Transverse colon (tissue), 4 donors: ENCODE measurements around the gene SLC25A29. TPM values are rescaled to one million over a fixed set of nuclear protein-coding genes. Genes with fewer than 3 reads are reported as not detected.
A peak's percentile ranks its signal among the peaks of the same experiment; 100 is the strongest.
"Not testable (repeated sequence)": the region's sequence is repeated elsewhere in the genome, so short reads cannot be mapped to it uniquely, and the experiment has no call there.

Experiments used
- DNase-seq: peaks from one replicate; pipeline ENCODE4 v3.0.0-alpha.2; 2019
- H3K27ac ChIP-seq, 4 donors: fragments of 200-600 bp; sonication (generic); 2 replicates each; pipeline ENCODE4 v1.5.1; 2016 to 2018; ENCODE audit warnings: inconsistent platforms in 4 of 4
- H3K27me3 ChIP-seq: fragments of 200-600 bp; sonication (generic); 2 replicates; pipeline ENCODE4 v1.5.1; 2017; ENCODE audit warnings: inconsistent platforms
- H3K36me3 ChIP-seq, 4 donors: fragments of 200-600 bp; sonication (generic); 2 replicates each; pipeline ENCODE4 v1.5.1; 2017 to 2019; ENCODE audit warnings: inconsistent platforms in 4 of 4
- H3K4me1 ChIP-seq, 4 donors: fragments of 200-600 bp; sonication (generic); 2 replicates each; pipeline ENCODE4 v1.5.1; 2017 to 2020; ENCODE audit warnings: inconsistent platforms in 4 of 4
- H3K4me3 ChIP-seq, 4 donors: fragments of 200-600 bp; sonication (generic); 1 replicate in 1 of 4; 2 replicates in 3 of 4; pipeline versions ENCODE4 v1.5.1 to v1.6.1; 2017 to 2019; ENCODE audit warnings: inconsistent platforms in 4 of 4
- H3K9me3 ChIP-seq, 2 donors: fragments of 200-600 bp; sonication (generic); 2 replicates each; pipeline ENCODE4 v1.5.1; 2017 to 2019; ENCODE audit warnings: inconsistent platforms in 2 of 2
- EP300 ChIP-seq: sonication (generic); formaldehyde crosslinking; IDR thresholded peaks from one replicate; pipeline ENCODE4 v1.6.1; 2017; ENCODE audit warnings: antibody characterized with exemption, low read depth
- POLR2A ChIP-seq: fragments of 450-650 bp; IDR thresholded peaks from one replicate; pipeline ENCODE4 v1.6.1; 2016; ENCODE audit warnings: antibody characterized with exemption, mild to moderate bottlenecking, moderate library complexity
- POLR2AphosphoS5 ChIP-seq, 3 donors: sonication (generic); formaldehyde crosslinking; IDR thresholded peaks; one replicate each; pipeline ENCODE4 v1.6.1; 2016; ENCODE audit warnings: antibody characterized with exemption in 3 of 3
- WGBS, 2 donors: methylation state at CpG; one replicate each; pipeline ENCODE4 v1.1.5; 2018; ENCODE audit warnings: low coverage in 1 of 2; 5-methylcytosine and 5-hydroxymethylcytosine counted together
- in situ Hi-C, 4 donors: fragments of 200-750 bp; cut with MboI; loops; one replicate each; pipeline versions ENCODE4 v1.15.0 to v1.15.1; 2017; ENCODE audit warnings: low sequenced_read_pairs in 3 of 4, low pct_ligation_motif_present in 1 of 4, low pct_unique_long_range_greater_than_20kb in 1 of 4
- intact Hi-C: fragments of 100-400 bp; cut with DNase I; formaldehyde crosslinking; loops from one replicate; pipeline ENCODE4 v1.15.1; 2023; ENCODE audit warnings: low total_unique reads
- total RNA-seq, 4 donors: library from RNA; depleted of rRNA; stranded (reverse); fragments of >200 nt; gene quantifications; one replicate each; pipeline ENCODE4 v1.1.0, GENCODE V29; 2016
- TF ChIP-seq, protein P1 (sequence below), 5 experiments: fragments of 200-600 bp in 3 of 5; fragments of 450-650 bp in 2 of 5; sonication (generic) in 3 of 5; IDR thresholded peaks; 1 replicate in 2 of 5; 2 replicates in 3 of 5; pipeline ENCODE4 v1.5.1; 2016 to 2017; ENCODE audit warnings: antibody characterized with exemption in 5 of 5, inconsistent platforms in 3 of 5, mild to moderate bottlenecking in 2 of 5, moderate library complexity in 1 of 5

SLC25A29 gene
- total RNA-seq, 4 donors from 2014 or later, result 16.8 to 62.7 (median 19.7) TPM

DNA sequence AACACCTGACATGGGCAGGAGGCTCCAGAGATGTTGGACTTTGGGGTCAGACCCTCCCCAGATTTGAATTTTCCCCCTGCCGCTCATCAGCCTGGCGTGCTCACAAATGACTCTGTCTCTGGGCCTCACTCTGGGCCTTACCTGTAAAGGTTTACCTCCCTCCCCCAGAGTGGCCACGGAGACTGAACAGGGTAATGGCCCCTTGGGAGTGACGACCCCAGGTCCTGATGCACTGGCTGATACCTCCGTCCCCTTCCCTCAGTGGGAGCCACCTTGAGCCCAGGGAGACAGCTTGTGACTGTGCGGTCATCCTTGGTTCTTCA, 7.0 kb downstream of the SLC25A29 start:
- peaks cover 13 to 32% (median 16%) of the 10 kb centered on the region in 4 donors for H3K4me1 ChIP-seq
- in situ Hi-C loops, result no loop called here

DNA sequence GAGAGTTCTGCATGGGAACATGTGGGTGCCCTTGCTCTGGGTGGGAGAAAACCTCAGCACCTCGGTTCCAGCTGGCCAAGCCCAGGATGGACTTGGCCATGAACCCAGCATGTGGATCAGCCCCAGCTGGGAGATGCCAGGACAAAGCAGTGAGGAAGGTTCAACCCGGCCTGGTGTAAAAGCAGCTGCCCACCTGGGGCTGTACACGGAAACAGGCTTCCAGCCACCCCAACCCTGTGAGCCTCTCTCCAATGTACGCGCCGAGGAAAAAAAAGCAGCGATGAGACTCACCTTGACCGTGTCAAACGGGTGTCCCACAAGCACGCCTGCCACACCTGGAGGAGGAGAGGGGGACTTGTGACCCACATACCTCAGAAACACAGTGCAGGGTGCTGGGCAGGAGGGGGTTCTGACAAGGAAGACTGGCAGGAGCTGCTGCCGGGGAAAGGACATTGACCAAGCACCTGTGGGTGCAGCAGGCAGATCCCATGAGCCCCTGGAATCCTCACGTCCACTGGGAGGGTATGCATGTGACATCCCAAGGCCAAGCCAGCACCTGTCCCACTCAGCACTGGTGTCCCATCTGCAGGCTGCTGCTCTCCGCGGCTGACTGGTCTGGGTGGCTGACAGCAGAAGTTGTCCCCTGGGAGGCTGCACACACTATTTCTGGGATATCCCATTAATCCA, 7.5 kb downstream of the SLC25A29 start:
- no peak for DNase-seq
- 87% methylated on average over 14 of the region's 14 CpGs; no CpG with 5 or more reads in 1 of the 2 donors for WGBS, 2 donors
- TF ChIP-seq POLR2A (no peak), EP300 (no peak), POLR2AphosphoS5 (IDR thresholded peaks at IDR 0.05) (no peak)
- TF ChIP-seq, protein P1, sequence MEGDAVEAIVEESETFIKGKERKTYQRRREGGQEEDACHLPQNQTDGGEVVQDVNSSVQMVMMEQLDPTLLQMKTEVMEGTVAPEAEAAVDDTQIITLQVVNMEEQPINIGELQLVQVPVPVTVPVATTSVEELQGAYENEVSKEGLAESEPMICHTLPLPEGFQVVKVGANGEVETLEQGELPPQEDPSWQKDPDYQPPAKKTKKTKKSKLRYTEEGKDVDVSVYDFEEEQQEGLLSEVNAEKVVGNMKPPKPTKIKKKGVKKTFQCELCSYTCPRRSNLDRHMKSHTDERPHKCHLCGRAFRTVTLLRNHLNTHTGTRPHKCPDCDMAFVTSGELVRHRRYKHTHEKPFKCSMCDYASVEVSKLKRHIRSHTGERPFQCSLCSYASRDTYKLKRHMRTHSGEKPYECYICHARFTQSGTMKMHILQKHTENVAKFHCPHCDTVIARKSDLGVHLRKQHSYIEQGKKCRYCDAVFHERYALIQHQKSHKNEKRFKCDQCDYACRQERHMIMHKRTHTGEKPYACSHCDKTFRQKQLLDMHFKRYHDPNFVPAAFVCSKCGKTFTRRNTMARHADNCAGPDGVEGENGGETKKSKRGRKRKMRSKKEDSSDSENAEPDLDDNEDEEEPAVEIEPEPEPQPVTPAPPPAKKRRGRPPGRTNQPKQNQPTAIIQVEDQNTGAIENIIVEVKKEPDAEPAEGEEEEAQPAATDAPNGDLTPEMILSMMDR (IDR thresholded peaks at IDR 0.05), result no peak
- H3K9me3 ChIP-seq, result no peaks in the 10 kb centered on the region
- no peaks in the 10 kb centered on the region for H3K27me3 ChIP-seq
- H3K27ac ChIP-seq, result peak overlapping the region in 2 of 4 donors; percentile 78 to 87
- no peak overlapping the region for H3K4me3 ChIP-seq
- peaks cover 10 to 29% (median 16%) of the 10 kb centered on the region in 4 donors for H3K4me1 ChIP-seq
- in situ Hi-C loops (no loop called here), intact Hi-C loops (no loop called here)
- H3K36me3 ChIP-seq, result no peaks in the 10 kb centered on the region

More for the DNA sequence above, 7.0 kb downstream of the SLC25A29 start:
- TF ChIP-seq, protein P1 (IDR thresholded peaks at IDR 0.05), result no peak
- TF ChIP-seq POLR2A (no peak), POLR2AphosphoS5 (IDR thresholded peaks at IDR 0.05) (no peak), EP300 (no peak)
- no peaks in the 10 kb centered on the region for H3K9me3 ChIP-seq
- H3K36me3 ChIP-seq, result no peaks in the 10 kb centered on the region
- no peaks in the 10 kb centered on the region for H3K27me3 ChIP-seq
- WGBS, 2 donors, result 83 to 88% methylated on average over 2 to 6 of the region's 6 CpGs
- H3K4me3 ChIP-seq, result no peak overlapping the region
- no peak overlapping the region for H3K27ac ChIP-seq
- DNase-seq, result no peak
- intact Hi-C loops, result no loop called here

DNA sequence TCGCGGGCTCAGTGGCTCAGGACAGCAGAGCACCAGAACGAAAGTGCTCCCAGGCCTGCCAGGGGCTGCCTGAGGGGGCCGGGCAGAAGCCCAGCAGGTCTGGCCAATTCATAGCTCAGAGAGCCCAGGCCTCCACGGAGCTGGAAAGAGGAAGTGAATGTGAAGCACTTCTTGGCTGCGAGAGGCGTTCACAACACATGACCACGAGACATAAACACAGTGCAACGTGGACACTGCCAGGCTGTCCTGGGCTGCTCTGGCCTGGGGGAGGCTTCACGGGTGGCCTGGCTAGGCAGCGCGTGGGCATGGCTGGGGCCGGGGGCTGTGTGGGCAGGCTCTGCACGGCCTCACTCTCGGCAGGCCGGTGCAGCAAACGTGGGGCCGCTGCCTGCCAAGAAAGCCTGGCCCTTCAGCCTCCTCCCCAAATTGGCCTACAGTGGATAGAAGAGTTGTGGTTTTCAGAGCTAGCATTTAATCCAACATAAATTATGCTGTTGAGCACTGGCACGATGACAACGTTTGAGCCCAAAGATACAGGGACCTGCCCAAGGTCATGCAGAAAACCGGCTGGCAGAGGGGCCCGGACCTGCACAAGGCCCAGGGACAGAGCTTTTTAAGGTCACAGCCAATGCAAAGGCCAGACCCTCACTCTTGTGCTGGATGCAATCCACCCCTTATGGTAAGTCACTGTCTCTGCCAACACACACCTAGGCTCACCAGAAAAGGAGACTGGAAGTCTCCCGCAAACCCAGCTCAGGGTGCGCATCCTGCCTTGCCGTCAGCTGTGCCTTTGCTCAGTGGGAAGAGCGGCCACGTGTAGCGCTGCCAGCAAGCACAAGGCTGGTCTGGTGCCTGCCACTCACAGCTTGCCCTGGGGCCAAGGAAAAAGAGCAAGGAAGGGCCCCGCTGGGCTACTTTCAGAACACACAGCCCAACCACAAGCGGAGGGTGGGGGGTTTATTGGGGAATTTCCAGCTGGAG, 8.6 kb downstream of the SLC25A29 start:
- H3K27me3 ChIP-seq, result no peaks in the 10 kb centered on the region
- peak; percentile 72 for DNase-seq
- WGBS, 2 donors, result 35 to 53% methylated on average over 3 to 21 of the region's 30 CpGs
- in situ Hi-C loops, result no loop called here
- H3K9me3 ChIP-seq, result no peaks in the 10 kb centered on the region
- TF ChIP-seq POLR2AphosphoS5 (IDR thresholded peaks at IDR 0.05), result peak; percentile 30 to 42 (median 39)
- no peak for TF ChIP-seq EP300
- TF ChIP-seq, protein P1 (IDR thresholded peaks at IDR 0.05), result no peak
- no peak for TF ChIP-seq POLR2A
- H3K4me1 ChIP-seq, result peaks cover 10 to 21% (median 16%) of the 10 kb centered on the region in 4 donors
- intact Hi-C loops, result no loop called here
- H3K36me3 ChIP-seq, result no peaks in the 10 kb centered on the region
- peak overlapping the region; percentile 67 to 87 (median 75) for H3K27ac ChIP-seq
- no peak overlapping the region for H3K4me3 ChIP-seq

DNA sequence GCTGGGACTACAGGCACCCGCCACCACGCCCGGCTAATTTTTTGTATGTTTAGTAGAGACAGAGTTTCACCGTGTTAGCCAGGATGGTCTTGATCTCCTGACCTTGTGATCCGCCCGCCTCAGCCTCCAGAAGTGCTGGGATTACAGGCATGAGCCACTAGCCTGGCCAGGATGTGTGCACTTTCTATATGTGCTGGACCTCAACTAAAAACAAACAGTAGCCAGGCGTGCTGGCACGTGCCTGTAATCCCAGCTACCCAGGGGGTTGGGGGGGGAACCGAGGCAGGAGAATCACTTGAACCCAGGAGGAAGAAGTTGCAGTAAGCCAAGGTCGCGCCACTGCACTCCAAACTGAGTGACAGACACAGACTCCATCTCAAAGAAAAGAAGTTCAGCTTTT, 9.5 kb downstream of the SLC25A29 start:
- in situ Hi-C loops, DNase-seq: not testable (repeated sequence)

More for the DNA sequence above, 9.5 kb downstream of the SLC25A29 start:
- peak overlapping the region; percentile 67 to 87 (median 75) for H3K27ac ChIP-seq
- H3K36me3 ChIP-seq, H3K27me3 ChIP-seq, H3K9me3 ChIP-seq, intact Hi-C loops, H3K4me3 ChIP-seq: not testable (repeated sequence)
- 86% methylated on average over 11 of the region's 11 CpGs; no CpG with 5 or more reads in 1 of the 2 donors for WGBS, 2 donors
- peaks cover 10 to 21% (median 16%) of the 10 kb centered on the region in 4 donors for H3K4me1 ChIP-seq
